Skeletal muscle tissue (tissue), 4 donors: ENCODE data around the gene TBRG1. TPM values are rescaled to one million over a fixed set of nuclear protein-coding genes. Genes with fewer than 3 reads are reported as not detected.

Experiments
- H3K27ac ChIP-seq: one replicate; pipeline ENCODE4 v1.7.0; 2013; ENCODE audit warnings: mild to moderate bottlenecking, low read depth, low read length, inconsistent platforms
- H3K27me3 ChIP-seq, 3 donors: one replicate each; pipeline ENCODE4 v1.7.0; 2013; ENCODE audit warnings: low read length in 3 of 3; ENCODE audit not compliant: control insufficient read depth in 3 of 3, insufficient read depth in 3 of 3
- H3K36me3 ChIP-seq, 3 donors: one replicate each; pipeline ENCODE4 v1.7.0; 2013; ENCODE audit warnings: low read length in 3 of 3; ENCODE audit not compliant: control insufficient read depth in 3 of 3, insufficient read depth in 3 of 3
- H3K4me1 ChIP-seq, 3 donors: one replicate each; pipeline ENCODE4 v1.7.0; 2013; ENCODE audit warnings: low read length in 3 of 3, mild to moderate bottlenecking in 3 of 3; ENCODE audit not compliant: control insufficient read depth in 3 of 3, insufficient read depth in 3 of 3
- H3K4me3 ChIP-seq, 3 donors: one replicate each; pipeline ENCODE4 v1.7.0; 2013; ENCODE audit warnings: low read length in 3 of 3
- H3K9ac ChIP-seq, 3 donors: one replicate each; pipeline ENCODE4 v1.7.0; 2013; ENCODE audit warnings: low read length in 3 of 3, mild to moderate bottlenecking in 3 of 3, moderate library complexity in 2 of 3, low read depth in 1 of 3
- H3K9me3 ChIP-seq, 3 donors: one replicate each; pipeline ENCODE4 v1.7.0; 2013; ENCODE audit warnings: low read length in 3 of 3; ENCODE audit not compliant: control insufficient read depth in 3 of 3
- total RNA-seq: library from RNA; depleted of rRNA; stranded (reverse); fragments of >200 nt; gene quantifications from one replicate; pipeline ENCODE4 v1.2.3, GENCODE V29; 2014
- donor health status: Osteomylitis.

The TBRG1 gene
- total RNA-seq, 1 donor from 2014 or later = 7.3 TPM

- peaks cover 0 to 18% (median 0%) of the 10 kb centered on the region in 3 donors for H3K27me3 ChIP-seq
- H3K9me3 ChIP-seq = no peaks in the 10 kb centered on the region
- no peak overlapping the region for H3K4me3 ChIP-seq
- H3K36me3 ChIP-seq = no peaks in the 10 kb centered on the region
- no peaks in the 10 kb centered on the region for H3K4me1 ChIP-seq
- H3K27ac ChIP-seq = no peak overlapping the region
- H3K9ac ChIP-seq = no peak overlapping the region
Measured at GRCh38 chr11:124612045-124612444, 10.6 kb upstream of the TBRG1 start.

DNA sequence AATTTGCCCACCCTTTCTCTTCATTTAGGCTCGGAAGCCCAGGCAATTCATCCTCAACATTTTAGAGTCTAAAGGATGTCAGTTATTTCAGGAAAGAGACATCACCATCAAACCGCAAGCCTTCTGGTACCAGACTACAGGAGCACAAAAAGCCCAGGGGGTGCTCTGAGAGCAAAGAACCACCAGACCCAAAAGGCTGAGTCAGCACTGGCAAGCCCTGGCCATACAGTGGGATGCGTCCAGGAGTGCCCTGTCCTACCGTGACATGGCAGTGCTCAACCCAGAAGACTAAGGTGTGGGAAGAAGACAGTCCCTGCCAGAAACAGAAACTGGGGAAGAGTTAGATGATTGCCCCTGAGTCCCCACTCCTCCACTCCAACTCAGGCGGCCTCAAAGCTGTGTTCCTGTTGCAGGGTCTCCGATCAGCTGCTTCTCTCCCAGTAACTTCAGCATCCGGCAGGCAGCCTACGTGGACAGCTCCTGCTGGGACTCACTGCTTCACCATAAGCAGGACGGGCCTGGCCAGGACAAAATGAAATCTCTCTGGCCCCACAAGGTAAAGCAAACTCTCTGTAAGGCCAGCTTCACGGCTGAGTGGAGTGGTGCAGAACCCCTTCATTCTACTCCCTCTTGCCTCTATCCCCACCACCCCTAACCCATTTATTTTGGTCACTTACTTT is 10.0 kb upstream of the TBRG1 start:
- Histone ChIP-seq H3K27me3 (peaks cover 0 to 23% (median 0%) of the 10 kb centered on the region in 3 donors), H3K36me3 (no peaks in the 10 kb centered on the region), H3K4me1 (no peaks in the 10 kb centered on the region), H3K9me3 (no peaks in the 10 kb centered on the region), H3K4me3 (no peak overlapping the region), H3K27ac (no peak overlapping the region), H3K9ac (no peak overlapping the region)

DNA sequence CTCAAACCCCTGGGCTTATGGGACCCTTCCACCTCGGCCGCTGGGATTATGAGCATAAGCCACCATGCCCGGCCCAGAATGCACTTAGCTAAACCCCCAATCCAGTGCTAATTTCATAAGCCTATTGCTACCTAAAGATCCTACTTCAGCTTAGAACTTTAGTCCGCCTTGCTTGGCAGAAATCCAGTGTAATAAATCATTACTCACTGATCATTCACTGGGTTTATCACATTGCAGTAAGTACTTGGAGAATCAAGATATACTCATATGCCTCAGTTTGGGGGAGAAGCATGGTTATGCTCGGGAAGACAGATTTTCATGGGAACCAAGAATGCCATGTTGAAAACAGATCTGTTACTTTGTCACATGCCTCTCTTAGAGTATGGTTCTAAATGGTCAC is 3.8 kb upstream of the TBRG1 start:
- Histone ChIP-seq H3K27ac (no peak overlapping the region), H3K36me3 (no peaks in the 10 kb centered on the region), H3K4me1 (peaks cover 5 to 16% (median 10%) of the 10 kb centered on the region in 3 donors), H3K4me3 (no peak overlapping the region), H3K9me3 (no peaks in the 10 kb centered on the region), H3K27me3 (peaks cover 0 to 13% (median 0%) of the 10 kb centered on the region in 3 donors), H3K9ac (no peak overlapping the region)

DNA sequence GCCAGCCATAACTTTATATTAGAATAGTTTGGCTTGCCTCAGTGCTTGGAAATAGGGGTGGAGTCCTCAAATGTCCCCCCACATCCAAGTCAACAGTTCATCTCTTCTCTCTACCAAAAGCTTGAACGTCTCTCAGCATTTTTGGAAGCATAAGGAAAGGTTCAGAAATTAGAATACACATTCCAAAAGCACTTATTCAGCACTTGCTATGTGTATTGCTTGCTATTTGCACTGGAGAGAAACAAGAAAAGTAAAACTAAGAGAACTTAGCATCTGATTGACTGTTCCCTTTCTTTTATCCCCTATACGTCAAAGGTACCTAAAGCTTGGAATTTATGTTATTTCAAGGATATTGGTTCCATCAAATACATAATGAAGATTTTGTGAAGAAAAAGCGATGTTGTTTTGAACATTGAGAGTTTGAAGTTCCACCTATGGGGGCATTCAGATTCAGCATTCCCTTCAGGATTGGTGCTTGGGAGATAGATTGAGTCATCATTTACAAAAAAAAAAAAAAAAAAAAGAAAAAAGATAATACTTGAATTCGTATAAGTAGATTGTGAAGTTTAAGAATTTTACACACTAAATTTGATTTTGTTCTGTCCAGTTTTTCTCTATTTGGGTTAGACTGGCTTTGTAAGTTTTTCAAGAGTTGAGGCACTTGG is 1.3 kb downstream of the TBRG1 start:
- no peaks in the 10 kb centered on the region for H3K27me3 ChIP-seq
- H3K27ac ChIP-seq = peak overlapping the region; percentile 91
- peaks cover 19 to 27% (median 26%) of the 10 kb centered on the region in 3 donors for H3K36me3 ChIP-seq
- peaks cover 9 to 25% (median 16%) of the 10 kb centered on the region in 3 donors for H3K4me1 ChIP-seq
- H3K4me3 ChIP-seq = peak overlapping the region; percentile 84 to 97 (median 95)
- peak overlapping the region; percentile 90 to 97 (median 96) for H3K9ac ChIP-seq
- H3K9me3 ChIP-seq = no peaks in the 10 kb centered on the region

GRCh38 chr11:124625504-124626168 is 3.0 kb downstream of the TBRG1 start:
- H3K27ac ChIP-seq = no peak overlapping the region

DNA sequence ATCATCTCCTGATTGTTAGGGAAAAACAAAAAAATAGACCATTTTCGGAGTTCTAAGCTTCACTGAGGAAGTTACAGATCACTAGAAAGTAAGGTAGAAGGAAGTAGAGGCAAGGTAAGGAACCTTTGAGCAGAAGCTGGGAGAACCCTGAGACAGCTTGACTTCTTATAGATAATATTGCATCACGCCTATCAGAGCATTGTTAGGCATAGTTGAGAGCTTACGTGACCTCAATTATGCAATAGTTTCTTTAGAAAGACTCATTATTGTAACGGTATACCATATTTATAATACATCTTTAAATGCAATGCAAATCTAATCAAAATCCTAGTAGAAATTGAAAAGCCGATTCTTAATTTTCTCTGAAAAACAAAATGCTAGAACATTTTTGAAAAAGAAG is 4.9 kb downstream of the TBRG1 start:
- Histone ChIP-seq H3K4me3 (no peak overlapping the region), H3K27me3 (no peaks in the 10 kb centered on the region), H3K9ac (no peak overlapping the region), H3K36me3 (peaks cover 37 to 55% (median 51%) of the 10 kb centered on the region in 3 donors), H3K9me3 (no peaks in the 10 kb centered on the region), H3K27ac (no peak overlapping the region), H3K4me1 (peaks cover 9 to 19% (median 12%) of the 10 kb centered on the region in 3 donors)

More at GRCh38 chr11:124625504-124626168, 3.0 kb downstream of the TBRG1 start:
- Histone ChIP-seq H3K27me3 (no peaks in the 10 kb centered on the region), H3K36me3 (peaks cover 21 to 36% (median 32%) of the 10 kb centered on the region in 3 donors), H3K9me3 (no peaks in the 10 kb centered on the region), H3K9ac (no peak overlapping the region), H3K4me3 (no peak overlapping the region), H3K4me1 (peaks cover 9 to 25% (median 16%) of the 10 kb centered on the region in 3 donors)

DNA sequence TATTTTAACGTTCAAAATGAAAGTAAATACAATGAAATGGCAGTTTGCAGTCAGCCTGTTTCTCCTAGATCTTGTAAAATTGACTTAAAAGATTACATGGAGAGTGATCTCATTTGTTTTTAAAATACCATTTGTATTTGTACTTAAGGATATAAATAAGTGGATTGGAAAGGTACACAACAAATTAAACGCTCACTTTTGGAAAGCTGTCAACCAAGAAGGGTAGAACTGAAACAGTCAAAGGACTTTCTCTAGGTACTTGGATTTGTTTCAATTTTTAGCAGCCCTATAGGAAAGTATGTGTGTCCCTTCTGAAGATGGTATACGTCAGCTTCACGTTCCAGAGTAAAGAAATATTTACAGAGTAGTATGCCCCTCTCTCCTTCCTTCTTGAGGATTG is 7.3 kb downstream of the TBRG1 start:
- no peaks in the 10 kb centered on the region for H3K9me3 ChIP-seq
- peaks cover 46 to 68% (median 67%) of the 10 kb centered on the region in 3 donors for H3K36me3 ChIP-seq
- no peaks in the 10 kb centered on the region for H3K27me3 ChIP-seq
- no peak overlapping the region for H3K9ac ChIP-seq
- peaks cover 0 to 6% (median 0%) of the 10 kb centered on the region in 3 donors for H3K4me1 ChIP-seq
- no peak overlapping the region for H3K4me3 ChIP-seq
- H3K27ac ChIP-seq = no peak overlapping the region

DNA sequence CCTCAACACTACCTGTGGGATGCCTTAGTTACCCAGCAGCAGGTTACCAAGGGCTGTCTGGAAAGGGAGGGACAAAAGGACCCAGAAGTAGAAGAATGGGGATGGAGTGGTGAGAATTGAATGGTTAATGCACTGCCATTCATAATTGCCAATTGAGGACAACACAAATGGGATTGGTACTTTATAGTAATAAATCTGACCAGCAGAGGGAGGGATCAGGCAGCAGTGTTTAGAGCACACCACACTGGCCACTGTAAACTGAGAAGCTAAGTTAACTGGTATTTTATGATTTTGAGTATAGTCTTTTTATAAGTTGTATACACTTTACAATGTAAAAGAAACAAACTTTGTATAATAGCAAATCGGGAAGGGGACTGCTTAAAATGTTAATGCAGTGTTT is 10.7 kb downstream of the TBRG1 start:
- H3K9ac ChIP-seq = no peak overlapping the region
- no peak overlapping the region for H3K4me3 ChIP-seq
- H3K36me3 ChIP-seq = peaks cover 44 to 76% (median 64%) of the 10 kb centered on the region in 3 donors
- no peak overlapping the region for H3K27ac ChIP-seq
- no peaks in the 10 kb centered on the region for H3K27me3 ChIP-seq
- H3K4me1 ChIP-seq = no peaks in the 10 kb centered on the region
- no peaks in the 10 kb centered on the region for H3K9me3 ChIP-seq

DNA sequence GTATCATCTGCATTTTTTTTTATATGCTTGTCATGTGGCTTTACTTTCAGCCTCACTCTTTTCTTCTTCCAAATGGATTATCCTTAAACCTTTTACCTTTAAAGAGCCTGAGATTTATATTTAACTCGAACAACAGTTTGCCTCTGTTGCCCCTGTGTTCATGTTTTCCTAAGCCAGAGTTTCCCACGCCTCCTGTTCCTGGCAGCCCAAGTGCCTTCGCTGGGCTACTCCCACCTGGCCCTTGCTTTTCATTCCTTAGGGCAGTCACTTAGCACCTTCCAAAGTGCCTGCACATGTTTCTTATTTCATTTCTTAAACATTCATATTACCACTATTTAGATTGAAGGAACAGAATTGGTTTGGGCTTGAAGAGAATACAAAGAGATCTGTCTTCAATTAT is 13.3 kb downstream of the TBRG1 start:
- Histone ChIP-seq H3K4me3 (no peak overlapping the region), H3K9me3 (no peaks in the 10 kb centered on the region), H3K36me3 (peaks cover 41 to 71% (median 71%) of the 10 kb centered on the region in 3 donors)

GRCh38 chr11:124638500-124638899 is 15.8 kb downstream of the TBRG1 start:
- H3K27ac ChIP-seq = no peak overlapping the region

More for the DNA sequence above, 13.3 kb downstream of the TBRG1 start:
- H3K9ac ChIP-seq = no peak overlapping the region
- no peaks in the 10 kb centered on the region for H3K4me1 ChIP-seq
- H3K27ac ChIP-seq = no peak overlapping the region
- no peaks in the 10 kb centered on the region for H3K27me3 ChIP-seq

More at GRCh38 chr11:124638500-124638899, 15.8 kb downstream of the TBRG1 start:
- no peaks in the 10 kb centered on the region for H3K9me3 ChIP-seq
- no peaks in the 10 kb centered on the region for H3K4me1 ChIP-seq
- H3K36me3 ChIP-seq = peaks cover 18 to 46% (median 46%) of the 10 kb centered on the region in 3 donors
- H3K9ac ChIP-seq = no peak overlapping the region
- no peak overlapping the region for H3K4me3 ChIP-seq
- H3K27me3 ChIP-seq = no peaks in the 10 kb centered on the region
